PC-9 (cell line): ENCODE measurements around the gene TMOD1.

ENCODE experiments used
- EZH2 ChIP-seq: fragments of 200-600 bp; sonication (generic); IDR thresholded peaks from 2 replicates; pipeline ENCODE4 v1.8.0; 2017; ENCODE audit warnings: antibody characterized with exemption, low read depth
- TF ChIP-seq, protein P1 (sequence below): fragments of 200-600 bp; sonication (generic); conservative IDR thresholded peaks from 2 replicates; pipeline ENCODE4 v1.6.1; 2017; ENCODE audit warnings: mixed run types, antibody characterized with exemption, mild to moderate bottlenecking, moderate library complexity

DNA sequence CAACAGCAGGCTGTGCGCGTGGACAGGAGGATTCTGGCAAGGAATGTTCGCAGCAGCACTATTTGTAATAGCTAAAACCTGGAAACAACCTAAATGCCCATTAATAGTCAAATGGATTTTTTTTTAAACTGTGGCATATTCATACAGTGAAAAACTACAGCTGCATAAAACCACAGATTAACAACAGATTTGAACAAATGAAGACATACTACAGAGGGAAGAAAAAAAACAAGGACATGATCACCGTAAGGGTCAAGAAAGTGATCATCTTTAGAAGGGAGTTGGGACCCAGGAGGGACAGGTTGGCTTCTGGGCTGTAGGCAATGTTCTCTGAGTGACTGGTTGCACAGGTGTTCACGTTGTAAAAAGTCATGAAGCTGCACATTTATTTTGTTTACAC is 1.2 kb upstream of the TMOD1 start:
- TF ChIP-seq, protein P1, sequence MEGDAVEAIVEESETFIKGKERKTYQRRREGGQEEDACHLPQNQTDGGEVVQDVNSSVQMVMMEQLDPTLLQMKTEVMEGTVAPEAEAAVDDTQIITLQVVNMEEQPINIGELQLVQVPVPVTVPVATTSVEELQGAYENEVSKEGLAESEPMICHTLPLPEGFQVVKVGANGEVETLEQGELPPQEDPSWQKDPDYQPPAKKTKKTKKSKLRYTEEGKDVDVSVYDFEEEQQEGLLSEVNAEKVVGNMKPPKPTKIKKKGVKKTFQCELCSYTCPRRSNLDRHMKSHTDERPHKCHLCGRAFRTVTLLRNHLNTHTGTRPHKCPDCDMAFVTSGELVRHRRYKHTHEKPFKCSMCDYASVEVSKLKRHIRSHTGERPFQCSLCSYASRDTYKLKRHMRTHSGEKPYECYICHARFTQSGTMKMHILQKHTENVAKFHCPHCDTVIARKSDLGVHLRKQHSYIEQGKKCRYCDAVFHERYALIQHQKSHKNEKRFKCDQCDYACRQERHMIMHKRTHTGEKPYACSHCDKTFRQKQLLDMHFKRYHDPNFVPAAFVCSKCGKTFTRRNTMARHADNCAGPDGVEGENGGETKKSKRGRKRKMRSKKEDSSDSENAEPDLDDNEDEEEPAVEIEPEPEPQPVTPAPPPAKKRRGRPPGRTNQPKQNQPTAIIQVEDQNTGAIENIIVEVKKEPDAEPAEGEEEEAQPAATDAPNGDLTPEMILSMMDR: no peak
- TF ChIP-seq EZH2: no peak
